HL-60 (cell line): ENCODE data around the gene TERF2IP.

Source experiments
- CTCF ChIP-seq: IDR thresholded peaks from one replicate; pipeline ENCODE4 v1.5.1; 2011; ENCODE audit warnings: low read length, control low read depth, inconsistent platforms; ENCODE audit not compliant: insufficient read depth
- POLR2AphosphoS5 ChIP-seq: IDR thresholded peaks from 2 replicates; pipeline ENCODE4 v1.6.1; 2012; ENCODE audit warnings: low read depth

DNA sequence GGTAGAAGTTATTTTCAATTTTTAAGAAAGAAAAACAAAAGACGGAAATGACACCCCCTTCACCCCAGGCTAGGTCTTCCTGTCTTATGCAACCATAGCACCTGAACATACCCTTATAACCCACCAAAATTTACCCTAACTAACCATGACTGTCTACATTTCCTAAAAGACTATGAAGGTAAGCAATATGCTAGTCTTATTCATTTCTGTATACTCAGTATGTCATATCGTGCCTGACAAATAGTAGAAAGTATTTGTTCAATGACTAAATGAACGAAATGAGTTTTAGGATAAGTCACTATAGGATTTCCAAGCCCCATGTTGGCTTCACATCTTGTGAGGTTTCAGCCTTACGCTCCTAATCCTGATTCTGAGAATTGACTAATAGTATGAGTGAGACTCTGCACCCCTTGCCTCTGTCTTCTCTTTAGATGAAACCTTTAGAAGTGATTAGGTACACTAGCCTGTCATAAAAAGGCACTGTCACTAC, 31.0 kb upstream of the TERF2IP start:
- TF ChIP-seq POLR2AphosphoS5 (no peak), CTCF (no peak)
